ENCODE data around the gene PCDHGC3.
"Not testable (repeated sequence)": the region's sequence is repeated elsewhere in the genome, so short reads cannot be mapped to it uniquely, and the experiment has no call there.

The PCDHGC3 gene

DNA sequence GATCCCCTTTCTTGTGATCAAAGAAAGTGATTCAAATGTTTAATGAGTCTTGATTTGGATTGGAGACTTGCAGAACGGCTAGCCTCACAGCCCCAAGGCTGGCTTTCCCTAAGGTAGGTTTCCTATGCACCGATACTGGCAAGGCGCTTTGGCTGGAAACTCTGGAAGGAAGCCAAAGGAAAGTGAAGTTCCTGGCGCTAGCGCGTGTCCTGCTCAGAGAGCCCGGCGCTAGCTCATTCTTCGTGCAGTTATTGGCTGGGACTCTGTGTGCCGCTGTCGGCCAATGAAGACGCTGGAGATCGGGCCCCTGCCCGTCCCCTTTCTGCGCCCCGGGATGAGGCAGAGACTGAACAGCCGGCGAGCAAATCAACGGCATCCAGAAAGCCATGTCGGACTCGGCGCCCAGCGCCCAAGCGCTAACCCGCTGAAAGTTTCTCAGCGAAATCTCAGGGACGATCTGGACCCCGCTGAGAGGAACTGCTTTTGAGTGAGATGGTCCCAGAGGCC lies at the start of gene PCDHGC3:
TSS of gene PCDHGC3 (plus strand) at position 342 of the 507 bp plus-strand sequence. CDS start at position 493, 151 bp downstream.
- H3K4me3 ChIP-seq (ENCODE audit: low read depth, low read length): peak within 1 kb of the TSS; percentile 80
- peak; percentile 97 for DNase-seq (ENCODE audit: low read depth)
- TF ChIP-seq, protein P1, sequence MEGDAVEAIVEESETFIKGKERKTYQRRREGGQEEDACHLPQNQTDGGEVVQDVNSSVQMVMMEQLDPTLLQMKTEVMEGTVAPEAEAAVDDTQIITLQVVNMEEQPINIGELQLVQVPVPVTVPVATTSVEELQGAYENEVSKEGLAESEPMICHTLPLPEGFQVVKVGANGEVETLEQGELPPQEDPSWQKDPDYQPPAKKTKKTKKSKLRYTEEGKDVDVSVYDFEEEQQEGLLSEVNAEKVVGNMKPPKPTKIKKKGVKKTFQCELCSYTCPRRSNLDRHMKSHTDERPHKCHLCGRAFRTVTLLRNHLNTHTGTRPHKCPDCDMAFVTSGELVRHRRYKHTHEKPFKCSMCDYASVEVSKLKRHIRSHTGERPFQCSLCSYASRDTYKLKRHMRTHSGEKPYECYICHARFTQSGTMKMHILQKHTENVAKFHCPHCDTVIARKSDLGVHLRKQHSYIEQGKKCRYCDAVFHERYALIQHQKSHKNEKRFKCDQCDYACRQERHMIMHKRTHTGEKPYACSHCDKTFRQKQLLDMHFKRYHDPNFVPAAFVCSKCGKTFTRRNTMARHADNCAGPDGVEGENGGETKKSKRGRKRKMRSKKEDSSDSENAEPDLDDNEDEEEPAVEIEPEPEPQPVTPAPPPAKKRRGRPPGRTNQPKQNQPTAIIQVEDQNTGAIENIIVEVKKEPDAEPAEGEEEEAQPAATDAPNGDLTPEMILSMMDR (conservative IDR thresholded peaks at IDR 0.05; ENCODE audit: low read depth, low read length): peak; percentile 39

DNA sequence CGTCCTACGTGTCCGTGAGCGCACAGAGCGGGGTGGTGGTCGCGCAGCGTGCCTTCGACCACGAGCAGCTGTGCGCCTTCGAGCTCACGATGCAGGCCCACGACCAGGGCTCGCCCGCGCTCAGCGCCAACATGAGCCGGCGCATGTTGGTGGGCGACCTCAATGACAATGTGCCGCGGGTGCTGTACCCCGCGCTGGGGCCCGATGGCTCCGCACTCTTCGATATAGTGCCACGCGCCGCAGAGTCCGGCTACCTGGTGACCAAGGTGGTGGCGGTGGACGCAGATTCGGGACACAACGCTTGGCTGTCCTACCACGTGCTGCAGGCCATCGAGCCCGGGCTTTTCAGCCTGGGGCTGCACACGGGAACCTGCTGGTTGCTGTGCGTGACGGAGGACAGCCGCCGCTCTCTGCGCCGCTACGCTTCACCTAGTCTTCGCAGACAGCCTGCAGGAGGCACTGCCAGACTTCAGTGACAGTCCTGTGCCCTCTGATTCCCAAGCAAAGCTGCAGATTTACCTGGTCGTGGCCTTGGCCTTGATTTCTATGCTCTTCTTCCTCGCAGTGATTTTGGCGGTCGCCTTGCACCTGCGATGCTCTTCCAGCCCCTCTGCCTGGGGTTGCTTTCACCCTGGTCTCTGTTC lies 47.9 kb upstream of the PCDHGC3 start:
- no peak for DNase-seq (ENCODE audit: low read depth)
- no peak overlapping the region for H3K4me3 ChIP-seq (ENCODE audit: low read depth, low read length)
- TF ChIP-seq, protein P1 (conservative IDR thresholded peaks at IDR 0.05; ENCODE audit: low read depth, low read length): no peak

- TF ChIP-seq, protein P1 (conservative IDR thresholded peaks at IDR 0.05; ENCODE audit: low read depth, low read length): peak; percentile 66
- DNase-seq (ENCODE audit: low read depth): peak; percentile 85
Measured at GRCh38 chr5:141430332-141431113, 45.2 kb upstream of the PCDHGC3 start, which contains the start of gene PCDHGA12. TSS of gene PCDHGA12 (plus strand) at chr5:141430507. CDS start at chr5:141430760, 253 bp downstream.

GRCh38 chr5:141431286-141431685 lies 44.5 kb upstream of the PCDHGC3 start:
- TF ChIP-seq, protein P1 (conservative IDR thresholded peaks at IDR 0.05; ENCODE audit: low read depth, low read length): no peak
- peak; percentile 5 for DNase-seq (ENCODE audit: low read depth)
- no peak overlapping the region for H3K4me3 ChIP-seq (ENCODE audit: low read depth, low read length)

More at GRCh38 chr5:141430332-141431113, 45.2 kb upstream of the PCDHGC3 start, which contains the start of gene PCDHGA12:
- H3K4me3 ChIP-seq (ENCODE audit: low read depth, low read length): peak within 1 kb of the TSS; percentile 43

DNA sequence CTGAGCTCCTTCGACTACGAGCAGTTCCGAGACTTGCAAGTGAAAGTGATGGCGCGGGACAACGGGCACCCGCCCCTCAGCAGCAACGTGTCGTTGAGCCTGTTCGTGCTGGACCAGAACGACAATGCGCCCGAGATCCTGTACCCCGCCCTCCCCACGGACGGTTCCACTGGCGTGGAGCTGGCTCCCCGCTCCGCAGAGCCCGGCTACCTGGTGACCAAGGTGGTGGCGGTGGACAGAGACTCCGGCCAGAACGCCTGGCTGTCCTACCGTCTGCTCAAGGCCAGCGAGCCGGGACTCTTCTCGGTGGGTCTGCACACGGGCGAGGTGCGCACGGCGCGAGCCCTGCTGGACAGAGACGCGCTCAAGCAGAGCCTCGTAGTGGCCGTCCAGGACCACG lies 43.5 kb upstream of the PCDHGC3 start:
- not testable (repeated sequence) for H3K4me3 ChIP-seq (ENCODE audit: low read depth, low read length)

DNA sequence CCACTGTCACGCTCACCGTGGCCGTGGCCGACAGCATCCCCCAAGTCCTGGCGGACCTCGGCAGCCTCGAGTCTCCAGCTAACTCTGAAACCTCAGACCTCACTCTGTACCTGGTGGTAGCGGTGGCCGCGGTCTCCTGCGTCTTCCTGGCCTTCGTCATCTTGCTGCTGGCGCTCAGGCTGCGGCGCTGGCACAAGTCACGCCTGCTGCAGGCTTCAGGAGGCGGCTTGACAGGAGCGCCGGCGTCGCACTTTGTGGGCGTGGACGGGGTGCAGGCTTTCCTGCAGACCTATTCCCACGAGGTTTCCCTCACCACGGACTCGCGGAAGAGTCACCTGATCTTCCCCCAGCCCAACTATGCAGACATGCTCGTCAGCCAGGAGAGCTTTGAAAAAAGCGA lies 43.0 kb upstream of the PCDHGC3 start:
- not testable (repeated sequence) for DNase-seq (ENCODE audit: low read depth); H3K4me3 ChIP-seq (ENCODE audit: low read depth, low read length)

More for the DNA sequence above, 43.5 kb upstream of the PCDHGC3 start:
- not testable (repeated sequence) for DNase-seq (ENCODE audit: low read depth)

- no peak overlapping the region for H3K4me3 ChIP-seq (ENCODE audit: low read depth, low read length)
- no peak for DNase-seq (ENCODE audit: low read depth)
- TF ChIP-seq, protein P1 (conservative IDR thresholded peaks at IDR 0.05; ENCODE audit: low read depth, low read length): no peak
Measured at GRCh38 chr5:141434006-141434405, 41.8 kb upstream of the PCDHGC3 start.

All from choroid plexus epithelial cell (primary cell).